Heart right ventricle (tissue), 16 donors: ENCODE results near the gene PRIM2. TPM values are rescaled to one million over a fixed set of nuclear protein-coding genes. Genes with fewer than 3 reads are reported as not detected.
A peak's percentile ranks its signal among the peaks of the same experiment; 100 is the strongest.
"Not testable (repeated sequence)": the region's sequence is repeated elsewhere in the genome, so short reads cannot be mapped to it uniquely, and the experiment has no call there.

Experiments used
- ATAC-seq, 8 donors: fragments of 200-7000 bp; cut with Tn5 transposase; one replicate each; pipeline ENCODE4 v1.9.1; 2020; ENCODE audit warnings: mild to moderate bottlenecking in 8 of 8, moderate library complexity in 8 of 8, moderate number of reproducible peaks in 1 of 8
- DNase-seq, 2 donors: peaks; one replicate each; pipeline ENCODE4 v3.0.0-alpha.2; 2020
- H3K27ac ChIP-seq, 10 donors: fragments of 200-600 bp; sonication (generic) in 2 of 10; one replicate each; pipeline versions ENCODE4 v1.5.0 to v1.8.0; 2020 to 2022; ENCODE audit warnings: mild to moderate bottlenecking in 3 of 10
- H3K27me3 ChIP-seq, 7 donors: fragments of 200-600 bp; one replicate each; pipeline ENCODE4 v1.8.0; 2021 to 2022; ENCODE audit warnings: mild to moderate bottlenecking in 2 of 7
- H3K36me3 ChIP-seq, 9 donors: fragments of 200-600 bp; sonication (generic) in 1 of 9; one replicate each; pipeline versions ENCODE4 v1.5.0 to v1.8.0; 2020 to 2022; ENCODE audit warnings: mild to moderate bottlenecking in 2 of 9
- H3K4me1 ChIP-seq, 9 donors: fragments of 200-600 bp; sonication (generic) in 1 of 9; one replicate each; pipeline versions ENCODE4 v1.5.0 to v1.8.0; 2020 to 2022; ENCODE audit warnings: mild to moderate bottlenecking in 4 of 9
- H3K4me3 ChIP-seq, 10 donors: fragments of 200-600 bp; sonication (generic) in 2 of 10; one replicate each; pipeline versions ENCODE4 v1.5.0 to v1.8.0; 2020 to 2022; ENCODE audit warnings: mild to moderate bottlenecking in 7 of 10, moderate library complexity in 2 of 10
- H3K9me3 ChIP-seq, 11 donors: fragments of 200-600 bp in 10 of 11; sonication (generic) in 2 of 11; one replicate each; pipeline versions ENCODE4 v1.5.0 to v1.8.0; 2013 to 2022; ENCODE audit warnings: mild to moderate bottlenecking in 2 of 11, control low read depth in 1 of 11, moderate library complexity in 1 of 11
- CTCF ChIP-seq, 9 donors: fragments of 200-600 bp; sonication (generic) in 2 of 9; IDR thresholded peaks; one replicate each; pipeline versions ENCODE4 v1.5.0 to v1.8.0; 2021 to 2022; ENCODE audit warnings: antibody characterized with exemption in 9 of 9, mild to moderate bottlenecking in 5 of 9, moderate library complexity in 1 of 9
- WGBS, 2 donors: extraction: QIAGEN DNeasy Blood & Tissue Kit; methylation state at CpG; one replicate each; pipeline ENCODE4 v1.1.7; 2013; ENCODE audit warnings: inconsistent platforms in 1 of 2; 5-methylcytosine and 5-hydroxymethylcytosine counted together
- intact Hi-C, 10 donors: fragments of 100-400 bp; cut with DNase I; formaldehyde crosslinking; loops; one replicate each; pipeline versions ENCODE4 v1.11.1 to v1.14.2; 2022
- polyA plus RNA-seq, 2 donors: library from polyadenylated mRNA; stranded (reverse); fragments of 200-250 nt; gene quantifications; one replicate each; pipeline ENCODE4 v1.2.3, GENCODE V29; 2013
- total RNA-seq, 10 donors: library from RNA; stranded (reverse); fragmentation: NEBNext Ultra II Directional in 3 of 10; extraction: Animal tissue kit (Norgen Biotek cat#: 25700) in 3 of 10; gene quantifications; one replicate each; pipeline versions ENCODE4 v1.2.1 to v1.2.4, GENCODE V29; 2021 to 2023
- donor health status: Arrhythmogenic right ventricular cardiomyopathy.
- donor health status: ischemic (EF 13 %, LVEDD 7.1; RV severe dilation, severe dysfunction).
- donor health status: healthy with polysubstance abuse.
- donor health status: DM: no; HTN: yes; CAD: no.
- donor health status: DM: no; HTN: no; CAD: no.
- donor health status: ischemic (EF 25% LVEDD 6.9; RV normal size, moderate dysfunction).
- donor health status: ischemic (EF 25% LVEDD 5.7; RV mildly dilated, moderate dysfunction).
- donor health status: healthy.
- donor health status: DM: yes; HTN: yes; CAD: no.
- donor health status: Ischemic cardiomyopathy.
- donor health status: ischemic (EF 35%, LVEDD 5.7; RV mildly dilated, moderate dysfunction).
- donor health status: nonischemic (EF 11% LVEDD 7.7; RV severe dilation, severe dysfunction).
- donor health status: DM: yes; HTN: yes; CAD: no.
- donor health status: PGD.
- donor health status: ischemic (EF 29% LVEDD 5.4; RV normal size, mild dysfunction).
- donor health status: nonischemic (EF 23%, LVEDD 6.1; RV moderate dilation, normal function).

Gene PRIM2
- total and polyA plus RNA-seq, 12 donors: 2.5 to 5.5 (median 3.8) TPM

- peak in 7 of 8 donors; percentile 53 to 85 (median 84) for ATAC-seq
- no peaks in the 10 kb centered on the region for H3K27me3 ChIP-seq
- no peak for TF ChIP-seq CTCF (IDR thresholded peaks at IDR 0.05)
- no peaks in the 10 kb centered on the region for H3K36me3 ChIP-seq
- intact Hi-C loops: loop anchor here in 1 of 10 donors (10.0 kb wide), 1 partner anchor 120 kb away; no protein-coding TSS in a partner anchor
- WGBS, 2 donors: 20 to 25% methylated on average over 3 of the region's 3 CpGs
- peak overlapping the region in 7 of 10 donors; percentile 8 to 66 (median 44) for H3K27ac ChIP-seq
- no peak overlapping the region for H3K4me3 ChIP-seq
- H3K9me3 ChIP-seq: no peaks in the 10 kb centered on the region
- no peak for DNase-seq
- peaks cover 0 to 24% (median 2%) of the 10 kb centered on the region in 9 donors for H3K4me1 ChIP-seq
Measured at GRCh38 chr6:57305107-57305506, 12.3 kb upstream of the PRIM2 start.

GRCh38 chr6:57305761-57306160 lies 11.7 kb upstream of the PRIM2 start:
- no peak for TF ChIP-seq CTCF (IDR thresholded peaks at IDR 0.05)
- no peaks in the 10 kb centered on the region for H3K9me3 ChIP-seq
- WGBS, 2 donors: 52 to 64% methylated on average over 2 of the region's 2 CpGs
- H3K27ac ChIP-seq: peak overlapping the region in 6 of 10 donors; percentile 7 to 66 (median 44)
- DNase-seq: no peak
- no peak overlapping the region for H3K4me3 ChIP-seq
- ATAC-seq: peak in 1 of 8 donors; percentile 40
- H3K4me1 ChIP-seq: peaks cover 0 to 24% (median 2%) of the 10 kb centered on the region in 9 donors
- H3K27me3 ChIP-seq: no peaks in the 10 kb centered on the region
- H3K36me3 ChIP-seq: no peaks in the 10 kb centered on the region
- intact Hi-C loops: loop anchor here in 1 of 10 donors (10.0 kb wide), 1 partner anchor 121 kb away; no protein-coding TSS in a partner anchor

- intact Hi-C loops: loop anchor here in 1 of 10 donors (10.0 kb wide), 1 partner anchor 121 kb away; no protein-coding TSS in a partner anchor
- H3K27ac ChIP-seq: peak overlapping the region in 2 of 10 donors; percentile 42 to 47
- no peaks in the 10 kb centered on the region for H3K36me3 ChIP-seq
- no peak overlapping the region for H3K4me3 ChIP-seq
- no peaks in the 10 kb centered on the region for H3K9me3 ChIP-seq
- no peaks in the 10 kb centered on the region for H3K27me3 ChIP-seq
- H3K4me1 ChIP-seq: peaks cover 0 to 24% (median 2%) of the 10 kb centered on the region in 9 donors
- DNase-seq (no peak), ATAC-seq (peak in 1 of 8 donors; percentile 6)
- WGBS, 2 donors: 64 to 72% methylated on average over 5 of the region's 5 CpGs
- TF ChIP-seq CTCF (IDR thresholded peaks at IDR 0.05): no peak
Measured at GRCh38 chr6:57306273-57306672, 11.2 kb upstream of the PRIM2 start.

- no peaks in the 10 kb centered on the region for H3K36me3 ChIP-seq
- 86 to 89% methylated on average over 1 of the region's 1 CpG for WGBS, 2 donors
- no peak overlapping the region for H3K27ac ChIP-seq
- ATAC-seq: no peak
- no peaks in the 10 kb centered on the region for H3K27me3 ChIP-seq
- peaks cover 0 to 18% (median 2%) of the 10 kb centered on the region in 9 donors for H3K4me1 ChIP-seq
- TF ChIP-seq CTCF (IDR thresholded peaks at IDR 0.05): no peak
- H3K4me3 ChIP-seq: no peak overlapping the region
- intact Hi-C loops: loop anchor here in 1 of 10 donors (10.0 kb wide), 1 partner anchor 123 kb away; no protein-coding TSS in a partner anchor
- no peak for DNase-seq
- H3K9me3 ChIP-seq: no peaks in the 10 kb centered on the region
Measured at GRCh38 chr6:57307850-57308249, 9.6 kb upstream of the PRIM2 start.

- not testable (repeated sequence) for H3K27me3 ChIP-seq, ATAC-seq, H3K9me3 ChIP-seq, H3K27ac ChIP-seq, H3K36me3 ChIP-seq, DNase-seq, H3K4me3 ChIP-seq
- WGBS, 2 donors: 73 to 87% methylated on average over 2 of the region's 3 CpGs
- intact Hi-C loops: loop anchor here in 1 of 10 donors (10.0 kb wide), 1 partner anchor 124 kb away; no protein-coding TSS in a partner anchor
- H3K4me1 ChIP-seq: peaks cover 0 to 23% (median 5%) of the 10 kb centered on the region in 9 donors
Measured at GRCh38 chr6:57308755-57309154, 8.7 kb upstream of the PRIM2 start.

GRCh38 chr6:57310095-57310816 lies 7.2 kb upstream of the PRIM2 start:
- 92 to 96% methylated on average over 21 of the region's 21 CpGs for WGBS, 2 donors
- not testable (repeated sequence) for H3K27ac ChIP-seq, H3K4me3 ChIP-seq, H3K27me3 ChIP-seq, H3K36me3 ChIP-seq, ATAC-seq, DNase-seq, H3K9me3 ChIP-seq
- intact Hi-C loops: loop anchor here in 6 of 10 donors (10.0 kb wide), 8 partner anchors 115 to 675 kb away; partner anchors contain the start of genes BAG2 (in 2 of the 6), KIAA1586 (in 1 of the 6) and ZNF451 (in 1 of the 6)
- H3K4me1 ChIP-seq: peaks cover 0 to 24% (median 10%) of the 10 kb centered on the region in 9 donors
